22Rv1 (cell line): Measurements from ENCODE around the gene MAPKAPK3.

Experiments used
- ZFX ChIP-seq: fragments of 450-650 bp; IDR thresholded peaks from 2 replicates; pipeline ENCODE4 v1.6.1; 2017; ENCODE audit warnings: antibody characterized with exemption, borderline replicate concordance
- TF ChIP-seq, protein P1 (sequence below): fragments of 450-650 bp; IDR thresholded peaks from 2 replicates; pipeline ENCODE4 v1.5.1; 2017; ENCODE audit warnings: mild to moderate bottlenecking

GRCh38 chr3:50620820-50621219 is 3.9 kb downstream of the MAPKAPK3 start:
- TF ChIP-seq, protein P1, sequence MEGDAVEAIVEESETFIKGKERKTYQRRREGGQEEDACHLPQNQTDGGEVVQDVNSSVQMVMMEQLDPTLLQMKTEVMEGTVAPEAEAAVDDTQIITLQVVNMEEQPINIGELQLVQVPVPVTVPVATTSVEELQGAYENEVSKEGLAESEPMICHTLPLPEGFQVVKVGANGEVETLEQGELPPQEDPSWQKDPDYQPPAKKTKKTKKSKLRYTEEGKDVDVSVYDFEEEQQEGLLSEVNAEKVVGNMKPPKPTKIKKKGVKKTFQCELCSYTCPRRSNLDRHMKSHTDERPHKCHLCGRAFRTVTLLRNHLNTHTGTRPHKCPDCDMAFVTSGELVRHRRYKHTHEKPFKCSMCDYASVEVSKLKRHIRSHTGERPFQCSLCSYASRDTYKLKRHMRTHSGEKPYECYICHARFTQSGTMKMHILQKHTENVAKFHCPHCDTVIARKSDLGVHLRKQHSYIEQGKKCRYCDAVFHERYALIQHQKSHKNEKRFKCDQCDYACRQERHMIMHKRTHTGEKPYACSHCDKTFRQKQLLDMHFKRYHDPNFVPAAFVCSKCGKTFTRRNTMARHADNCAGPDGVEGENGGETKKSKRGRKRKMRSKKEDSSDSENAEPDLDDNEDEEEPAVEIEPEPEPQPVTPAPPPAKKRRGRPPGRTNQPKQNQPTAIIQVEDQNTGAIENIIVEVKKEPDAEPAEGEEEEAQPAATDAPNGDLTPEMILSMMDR = no peak
- no peak for TF ChIP-seq ZFX
